SU-DHL-6 (cell line): ENCODE measurements around the gene RTF2.
"Not testable (repeated sequence)": the region's sequence is repeated elsewhere in the genome, so short reads cannot be mapped to it uniquely, and the experiment has no call there.

Experiments
- EZH2phosphoT487 ChIP-seq: fragments of 200-600 bp; sonication (generic), shearing (Covaris generic); conservative IDR thresholded peaks from 2 replicates; pipeline ENCODE4 v1.6.1; 2018; ENCODE audit warnings: mild to moderate bottlenecking, antibody characterized with exemption, low read length, moderate library complexity, mixed read lengths
- TF ChIP-seq, protein P1 (sequence below): fragments of 200-600 bp; sonication (generic); IDR thresholded peaks from one replicate; pipeline ENCODE4 v1.5.1; 2017; ENCODE audit warnings: antibody characterized with exemption, mild to moderate bottlenecking, low read length, moderate library complexity; ENCODE audit not compliant: insufficient read depth, poor library complexity, severe bottlenecking

DNA sequence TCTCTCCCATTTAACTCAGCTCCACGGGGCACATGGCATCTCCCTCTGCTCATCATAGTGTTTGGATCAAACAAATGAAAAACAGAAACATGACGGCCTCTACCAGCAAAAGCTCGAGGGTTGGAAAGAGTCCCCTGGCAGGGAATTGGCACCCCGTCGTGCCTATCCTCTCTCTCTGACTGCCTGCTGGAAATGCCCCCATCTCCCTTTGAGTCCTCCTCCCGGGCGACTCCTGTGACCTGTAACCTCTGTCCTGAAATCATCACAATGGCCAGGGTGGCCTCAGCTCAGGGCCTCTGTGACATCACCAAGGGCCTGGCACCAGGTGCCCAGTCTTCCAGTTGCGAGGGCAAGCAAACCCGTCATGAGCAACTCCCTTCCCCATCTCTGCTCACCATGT, 64.5 kb downstream of the RTF2 start, which contains the start of gene FAM209B:
- TF ChIP-seq, protein P1, sequence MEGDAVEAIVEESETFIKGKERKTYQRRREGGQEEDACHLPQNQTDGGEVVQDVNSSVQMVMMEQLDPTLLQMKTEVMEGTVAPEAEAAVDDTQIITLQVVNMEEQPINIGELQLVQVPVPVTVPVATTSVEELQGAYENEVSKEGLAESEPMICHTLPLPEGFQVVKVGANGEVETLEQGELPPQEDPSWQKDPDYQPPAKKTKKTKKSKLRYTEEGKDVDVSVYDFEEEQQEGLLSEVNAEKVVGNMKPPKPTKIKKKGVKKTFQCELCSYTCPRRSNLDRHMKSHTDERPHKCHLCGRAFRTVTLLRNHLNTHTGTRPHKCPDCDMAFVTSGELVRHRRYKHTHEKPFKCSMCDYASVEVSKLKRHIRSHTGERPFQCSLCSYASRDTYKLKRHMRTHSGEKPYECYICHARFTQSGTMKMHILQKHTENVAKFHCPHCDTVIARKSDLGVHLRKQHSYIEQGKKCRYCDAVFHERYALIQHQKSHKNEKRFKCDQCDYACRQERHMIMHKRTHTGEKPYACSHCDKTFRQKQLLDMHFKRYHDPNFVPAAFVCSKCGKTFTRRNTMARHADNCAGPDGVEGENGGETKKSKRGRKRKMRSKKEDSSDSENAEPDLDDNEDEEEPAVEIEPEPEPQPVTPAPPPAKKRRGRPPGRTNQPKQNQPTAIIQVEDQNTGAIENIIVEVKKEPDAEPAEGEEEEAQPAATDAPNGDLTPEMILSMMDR = not testable (repeated sequence)
- TF ChIP-seq EZH2phosphoT487 = not testable (repeated sequence)
